Measurements from ENCODE around the gene MPP7. TPM values are rescaled to one million over a fixed set of nuclear protein-coding genes. Genes with fewer than 3 reads are reported as not detected.

MPP7 gene
- 0.11 to 0.44 TPM (median 0.24 TPM) in 5 replicates for total RNA-seq (2022; extraction: Qiagen RNA extraction)

DNA sequence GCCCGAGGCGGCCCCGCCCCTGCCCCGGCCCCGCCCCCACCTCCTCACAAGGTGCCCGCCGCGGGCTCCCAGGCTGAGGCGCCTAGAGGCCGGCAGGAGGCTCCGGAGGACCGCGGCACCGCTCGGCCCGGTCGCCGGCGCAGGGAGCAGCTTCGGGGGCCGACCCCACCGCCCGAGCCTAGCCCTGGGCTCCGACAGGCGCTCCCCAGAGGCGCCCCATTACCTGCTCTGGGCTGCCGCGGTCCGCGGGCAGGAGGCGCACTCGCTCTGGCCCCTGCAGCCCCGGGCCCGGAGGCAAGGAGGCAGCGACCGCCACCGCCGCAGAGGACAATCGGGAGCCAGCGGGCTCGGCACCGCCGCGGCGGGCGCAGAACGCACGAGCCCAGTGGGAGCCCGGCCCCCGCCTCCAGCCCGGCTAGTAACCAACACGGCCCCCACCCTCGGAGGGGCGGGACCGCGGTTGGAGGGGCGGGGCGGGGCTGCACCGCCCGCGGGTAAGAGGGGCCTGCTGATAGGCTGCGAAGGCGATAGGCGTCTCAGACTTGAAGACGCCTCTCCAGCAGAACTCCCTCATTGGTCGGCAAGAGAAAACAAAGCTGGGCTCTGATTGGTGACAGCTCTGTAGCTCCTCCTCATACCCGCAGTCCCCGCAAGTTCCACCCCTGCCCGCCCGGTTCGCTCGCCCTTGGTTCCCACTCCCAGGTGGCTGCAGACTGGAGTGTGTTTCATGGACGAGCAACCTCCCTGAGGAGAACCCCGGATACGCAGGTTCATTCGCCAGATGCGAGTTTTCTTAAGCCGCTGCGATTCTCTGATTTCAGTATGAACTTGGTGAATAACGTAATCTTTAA lies at the start of gene MPP7:
MPP7 (minus strand) TSS at position 427 of the 851 bp plus-strand sequence. CDS start 64,460 bp downstream, outside the sequence.

Other genes starting within 250 kb of the MPP7 start
- gene WAC, start 230.1 kb upstream of the MPP7 start, total RNA-seq (2022; extraction: Qiagen RNA extraction): 55.4 to 76.2 TPM (median 67.4 TPM) in 5 replicates